Measurements from ENCODE around the gene FYTTD1. TPM values are rescaled to one million over a fixed set of nuclear protein-coding genes. Genes with fewer than 3 reads are reported as not detected.

FYTTD1 gene
- total RNA-seq, 1 experiment from 2014 or later = 127 TPM

DNA sequence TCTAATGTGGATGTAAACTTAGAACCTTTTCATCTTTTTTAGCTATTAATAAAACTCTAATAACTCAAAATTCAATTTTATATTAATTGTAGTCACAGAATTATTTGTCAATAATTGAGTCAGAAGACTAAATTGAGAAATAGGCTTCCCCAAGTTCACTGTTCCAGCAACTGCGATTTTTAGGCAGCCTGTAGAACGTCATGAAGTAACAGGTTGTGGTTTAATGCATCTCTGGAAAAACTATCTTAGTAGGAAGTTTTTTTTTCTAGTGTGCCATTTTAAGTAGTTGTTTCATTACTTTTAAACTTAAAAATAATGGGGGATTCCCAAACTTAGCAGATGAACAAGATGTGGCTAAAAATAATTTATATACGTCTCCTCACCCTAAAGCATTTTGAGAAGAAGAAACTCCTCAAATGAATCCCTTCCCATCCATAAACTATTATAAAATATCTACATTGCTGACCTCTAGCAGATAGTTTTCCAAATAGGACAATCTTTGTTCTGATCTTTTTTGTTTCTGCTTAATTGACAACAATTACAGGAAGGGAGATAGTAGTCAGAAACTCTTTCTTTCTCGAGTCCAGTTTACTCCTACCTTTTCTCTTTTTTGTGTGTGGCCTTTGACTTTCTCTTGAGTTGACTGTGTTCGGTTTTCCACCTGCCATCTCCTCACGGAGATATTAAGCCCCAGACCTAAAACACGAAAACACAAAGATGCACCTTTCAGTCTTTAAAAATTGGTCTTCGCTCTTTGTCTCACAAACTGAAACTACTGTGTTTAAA is 84.4 kb downstream of the FYTTD1 start:
- DNase-seq (ENCODE audit: low read depth) = no peak

- no peak for DNase-seq (ENCODE audit: low read depth)
Observed at GRCh38 chr3:197835509-197835908, 85.8 kb downstream of the FYTTD1 start.

- no peak for DNase-seq (ENCODE audit: low read depth)
Observed at GRCh38 chr3:197836244-197836643, 86.6 kb downstream of the FYTTD1 start.

Other genes starting within 250 kb of the FYTTD1 start
- gene BDH1, start 193.9 kb upstream of the FYTTD1 start, total RNA-seq (2014; rRNA removed; shearing (Covaris generic)) = 24.1 and 29.6 TPM in 2 replicates
- 21.0 and 42.9 TPM in 2 replicates for gene RUBCN, start 13.0 kb upstream of the FYTTD1 start, total RNA-seq (2014; rRNA removed; shearing (Covaris generic))
- 48.6 and 63.4 TPM in 2 replicates for gene LRCH3, start 41.4 kb downstream of the FYTTD1 start, total RNA-seq (2014; rRNA removed; shearing (Covaris generic))
- 1,111 and 1,615 TPM in 2 replicates for gene RPL35A, start 200.3 kb downstream of the FYTTD1 start, total RNA-seq (2014; rRNA removed; shearing (Covaris generic))
- gene LMLN, start 210.3 kb downstream of the FYTTD1 start, total RNA-seq (2014; rRNA removed; shearing (Covaris generic)) = 2.7 and 3.3 TPM in 2 replicates

Data from HT1080 (cell line).